Stimulated activated CD4-positive, alpha-beta T cell treated with anti-CD3 and anti-CD28 coated beads, Interleukin-1b, Interleukin-23, amount 100 ng/mL, for 24 hours (primary cell): ENCODE data around the gene ADAMTSL3.
A peak's percentile ranks its signal among the peaks of the same experiment; 100 is the strongest.
"Not testable (repeated sequence)": the region's sequence is repeated elsewhere in the genome, so short reads cannot be mapped to it uniquely, and the experiment has no call there.

Experiments used
- DNase-seq, 4 experiments: peaks; one replicate each; pipeline ENCODE4 v3.0.0-alpha.2; 2020; ENCODE audit warnings: low read depth in 4 of 4, low spot score in 1 of 4

The ADAMTSL3 gene

DNA sequence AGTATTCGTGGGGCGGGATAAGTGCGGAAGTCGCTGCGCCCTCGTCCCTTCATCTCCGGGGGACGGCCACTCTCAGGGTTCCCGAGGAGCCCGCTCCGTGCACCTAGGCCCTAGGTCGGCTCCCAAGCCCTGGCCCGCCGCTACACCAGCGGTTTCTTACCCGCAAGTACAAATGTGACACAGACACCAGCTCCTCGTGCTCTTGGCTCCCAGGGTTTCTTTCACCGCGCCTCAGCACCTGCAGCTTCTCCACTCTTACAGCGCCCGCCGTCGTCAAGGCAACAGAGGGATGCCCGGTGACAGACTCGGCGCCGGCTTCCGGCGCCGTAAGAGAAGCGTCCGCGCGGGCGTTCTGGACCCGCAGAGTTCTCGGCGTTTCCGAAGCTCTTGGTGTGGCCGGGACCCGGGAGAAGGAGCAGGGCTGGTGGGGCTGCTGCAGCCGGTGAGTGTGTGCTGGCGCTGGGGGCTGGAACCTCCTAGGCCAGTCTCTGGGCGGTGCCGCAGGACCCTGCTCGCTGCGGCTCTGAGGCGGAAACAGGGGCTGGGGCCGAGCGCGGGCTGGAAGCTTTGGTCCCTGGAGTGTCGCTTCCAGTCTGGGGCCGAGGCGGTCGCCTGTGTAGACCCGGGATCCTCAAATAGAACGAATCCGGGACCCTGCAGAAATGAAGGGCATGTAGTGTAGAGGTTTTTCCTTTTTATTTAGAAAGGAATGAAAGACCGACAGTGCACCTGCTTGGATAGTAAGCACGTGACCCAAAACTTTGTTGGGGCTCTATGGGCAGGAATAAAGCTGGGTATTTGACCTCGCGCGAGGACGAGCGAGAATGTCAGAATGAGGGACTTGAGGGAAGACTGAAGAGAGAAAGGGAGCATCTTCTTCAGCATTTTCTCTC, 426.2 kb downstream of the ADAMTSL3 start:
- peak; percentile 1 to 52 (median 32) for DNase-seq

DNA sequence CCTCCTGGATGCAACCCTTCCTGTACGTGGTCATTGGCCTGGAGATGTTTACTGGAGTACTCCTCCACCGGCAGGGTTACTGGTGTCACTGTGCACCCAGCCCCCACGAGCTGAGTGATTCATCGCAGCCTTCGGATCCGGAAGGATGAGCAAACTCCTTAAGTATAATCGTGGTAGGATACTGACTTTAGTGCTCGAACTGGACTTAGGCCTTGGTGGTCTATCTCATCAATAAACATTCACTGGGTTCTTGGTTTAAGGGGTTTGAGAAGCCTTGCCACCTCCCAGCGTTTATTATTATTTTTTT, 426.8 kb downstream of the ADAMTSL3 start:
- not testable (repeated sequence) for DNase-seq

DNA sequence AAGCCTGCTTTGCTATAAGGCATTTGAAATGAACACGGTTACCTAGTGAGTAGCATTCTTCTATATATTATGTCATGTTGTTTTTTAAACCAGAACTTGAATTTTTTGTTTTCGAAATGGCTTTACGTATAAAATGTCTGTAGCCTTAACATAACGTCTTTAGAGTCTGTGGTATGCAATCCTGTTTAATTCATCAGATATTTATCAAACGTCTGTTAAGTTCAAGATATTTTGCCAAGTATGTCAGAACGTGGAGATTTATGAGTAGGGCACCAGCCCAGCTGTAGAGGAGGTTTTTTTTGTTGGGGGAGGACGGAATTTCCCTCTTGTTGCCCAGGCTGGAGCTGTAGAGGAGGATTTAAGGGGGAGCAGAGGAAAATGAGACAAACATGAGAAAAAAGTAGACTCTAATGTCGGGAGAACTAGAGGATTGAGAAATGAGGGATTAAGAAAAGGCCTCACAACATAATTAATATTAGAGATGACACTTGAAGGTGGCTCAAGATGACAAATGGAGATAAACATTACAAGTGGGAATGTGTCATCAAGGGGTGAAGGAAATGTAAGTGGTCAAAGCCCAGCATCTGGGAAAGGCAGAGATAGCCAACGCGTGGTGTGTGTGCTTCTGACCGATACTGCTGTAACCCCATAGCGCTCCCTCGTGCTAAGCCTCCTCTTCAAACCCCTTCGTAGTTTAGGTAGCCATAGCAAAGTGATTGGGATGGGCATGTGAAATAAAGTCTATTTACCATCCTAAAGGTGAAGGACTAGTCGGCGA, 427.7 kb downstream of the ADAMTSL3 start:
- no peak for DNase-seq

DNA sequence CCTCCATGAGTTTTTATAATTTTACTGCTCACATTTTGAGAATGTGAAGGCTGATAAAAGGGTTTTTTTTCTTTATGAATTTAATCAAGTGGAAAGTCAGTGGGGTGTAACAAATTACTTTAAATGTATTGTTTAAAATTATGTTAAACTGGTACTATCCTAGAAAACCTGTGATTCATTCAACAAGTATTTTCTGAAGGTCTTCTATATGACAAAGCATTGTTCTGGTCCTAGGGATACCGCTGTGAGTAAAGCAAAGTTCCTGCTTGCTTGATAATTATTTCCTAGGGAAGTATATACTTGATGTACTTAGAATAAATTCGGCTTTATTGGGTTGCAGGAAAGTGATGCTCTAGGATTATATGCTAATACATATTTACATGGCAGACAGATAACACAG, 428.8 kb downstream of the ADAMTSL3 start:
- no peak for DNase-seq

DNA sequence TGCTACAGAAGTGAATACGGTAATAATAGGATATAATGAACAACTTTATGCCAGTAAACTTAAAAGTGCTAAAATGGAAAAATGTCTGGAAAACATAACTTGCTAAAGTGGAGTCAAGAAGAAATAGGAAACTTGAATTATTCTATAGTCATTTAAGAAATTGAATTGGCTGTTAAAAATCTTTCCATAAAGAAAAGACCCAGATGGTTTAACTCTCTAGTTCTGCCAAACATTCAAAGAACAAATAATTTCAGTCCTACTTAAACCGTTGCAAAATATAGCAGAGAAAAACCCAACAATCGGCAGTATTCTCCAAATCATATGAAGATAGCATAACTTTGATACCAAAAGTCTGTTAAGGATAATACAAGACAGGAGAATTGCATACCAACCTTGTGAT, 432.1 kb downstream of the ADAMTSL3 start:
- DNase-seq, result not testable (repeated sequence)
